GM18951 (cell line): Measurements from ENCODE around the gene ALDH1L2.
"Not testable (repeated sequence)": the region's sequence is repeated elsewhere in the genome, so short reads cannot be mapped to it uniquely, and the experiment has no call there.

ENCODE experiments used
- POLR2A ChIP-seq: IDR thresholded peaks from 4 replicates; pipeline ENCODE4 v1.6.1; 2011; ENCODE audit warnings: mild to moderate bottlenecking; ENCODE audit not compliant: insufficient read length, insufficient read depth; ENCODE audit errors: extremely low read depth
- in situ Hi-C: fragments of 300-500 bp; cut with MboI; formaldehyde crosslinking; loops from one replicate; pipeline ENCODE4 v1.12.0; 2022; ENCODE audit warnings: low sequenced_read_pairs, mixed read lengths, inconsistent platforms; ENCODE audit not compliant: unreplicated experiment

ALDH1L2 gene

DNA sequence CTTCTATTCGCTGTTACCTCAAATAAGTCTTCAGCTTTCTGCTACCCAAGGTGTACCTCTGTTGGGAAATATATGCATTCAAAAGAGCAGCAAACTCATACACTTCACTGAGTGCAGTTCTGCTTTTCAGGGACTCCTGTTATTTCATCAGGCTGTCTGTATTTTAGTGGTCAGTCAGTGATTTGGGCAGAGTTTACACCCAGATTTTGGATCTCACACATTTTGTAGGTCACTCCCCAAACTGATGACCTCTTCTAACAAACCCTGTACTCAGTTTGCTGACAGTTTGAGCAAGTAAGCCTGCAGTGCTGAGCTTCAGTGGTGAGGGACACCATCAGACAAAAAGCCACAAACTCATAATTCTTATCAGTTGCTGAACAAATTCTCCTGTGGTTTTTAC is 15.1 kb upstream of the ALDH1L2 start:
- TF ChIP-seq POLR2A = no peak
- in situ Hi-C loops = no loop called here

DNA sequence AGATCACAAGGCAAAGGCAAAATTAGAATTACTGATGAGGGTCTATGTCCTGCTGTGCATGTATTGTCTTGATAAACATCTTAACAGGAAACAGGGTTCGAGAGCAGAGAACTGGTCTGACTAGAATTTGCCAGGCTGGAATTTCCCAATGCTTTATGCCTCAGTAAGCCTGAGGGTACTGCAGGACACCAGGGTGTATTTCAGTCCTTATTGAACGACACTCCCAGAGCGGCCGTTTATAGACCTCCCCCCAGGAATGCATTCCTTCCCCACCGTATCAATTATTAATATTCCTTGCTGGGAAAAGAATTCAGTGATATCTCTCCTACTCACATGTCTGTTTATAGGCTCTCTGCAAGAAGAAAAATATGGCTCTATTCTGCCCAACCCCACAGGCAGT is 11.1 kb upstream of the ALDH1L2 start:
- in situ Hi-C loops = not testable (repeated sequence)

DNA sequence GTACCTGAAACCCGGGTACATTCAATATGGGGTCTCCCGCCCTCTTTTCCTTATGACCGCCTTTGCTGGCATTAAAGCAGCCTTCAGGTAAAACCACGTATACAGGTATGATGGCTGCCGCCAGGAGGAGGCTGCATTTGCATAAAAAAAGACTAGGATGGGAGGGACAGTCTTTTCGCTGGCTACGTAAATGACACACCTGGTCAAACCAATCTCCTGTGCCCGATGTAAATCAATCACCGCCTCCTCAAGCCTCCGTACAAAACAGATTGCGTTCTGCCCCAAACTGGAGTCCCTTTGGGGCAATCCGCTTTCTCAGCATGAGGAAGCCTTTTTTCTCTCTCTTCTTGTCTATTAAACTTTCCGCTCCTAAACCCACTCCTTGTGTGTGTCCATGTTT is 8.1 kb upstream of the ALDH1L2 start:
- in situ Hi-C loops = no loop called here
- TF ChIP-seq POLR2A = no peak

DNA sequence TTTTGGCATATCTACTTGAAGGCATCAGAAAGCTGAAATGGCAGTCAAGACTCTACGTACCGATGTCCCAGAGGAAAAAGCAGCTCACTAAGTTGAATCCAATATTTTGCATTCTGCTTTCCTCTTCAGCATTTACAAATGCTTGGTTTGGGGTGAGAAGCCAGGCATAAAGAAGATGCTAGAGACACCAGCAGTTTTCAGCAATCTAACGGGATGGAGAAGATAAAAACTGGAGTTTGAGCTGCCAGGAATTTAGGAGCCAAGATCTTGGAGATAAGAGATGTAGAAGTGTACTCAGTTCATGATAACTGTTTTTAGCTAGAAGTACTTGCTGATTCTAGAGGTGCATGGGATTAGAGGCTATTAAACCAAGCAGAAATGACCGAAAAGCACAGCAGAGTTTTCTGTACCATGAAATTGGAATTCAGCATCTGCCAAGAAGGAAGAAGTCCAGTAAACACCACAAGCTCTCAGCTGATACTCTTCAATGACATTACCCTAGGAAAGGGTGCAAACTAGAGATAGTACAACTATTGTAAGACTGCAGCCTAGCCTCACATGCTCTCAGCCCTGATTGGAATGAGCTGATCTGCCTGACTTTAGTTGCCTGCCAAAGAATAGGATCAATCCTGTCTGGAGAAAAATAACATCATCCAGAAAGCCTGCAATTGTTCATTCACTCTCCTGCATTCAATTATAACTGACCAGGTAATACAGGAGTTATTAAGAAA is 7.4 kb upstream of the ALDH1L2 start:
- in situ Hi-C loops = no loop called here
- TF ChIP-seq POLR2A = no peak

DNA sequence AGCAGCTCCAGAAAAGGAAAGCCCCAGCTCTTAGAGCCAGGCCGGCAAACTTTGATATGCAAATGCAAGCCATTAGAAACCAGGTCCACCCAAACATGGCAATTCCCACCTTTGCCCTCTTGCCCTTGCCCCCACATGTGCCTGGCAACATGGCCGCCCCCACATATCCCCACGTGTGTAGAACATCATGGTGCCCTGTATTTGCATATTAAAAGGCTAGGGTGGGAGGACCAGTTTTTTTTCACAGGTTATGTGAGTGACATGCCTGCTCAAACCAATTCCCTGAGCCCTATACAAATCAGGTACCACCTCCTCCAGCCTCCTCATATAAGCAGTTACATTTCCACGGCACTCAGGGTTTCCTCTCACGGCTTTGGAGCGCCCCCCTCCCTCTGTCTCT is 6.1 kb upstream of the ALDH1L2 start:
- in situ Hi-C loops = no loop called here
- TF ChIP-seq POLR2A = no peak

DNA sequence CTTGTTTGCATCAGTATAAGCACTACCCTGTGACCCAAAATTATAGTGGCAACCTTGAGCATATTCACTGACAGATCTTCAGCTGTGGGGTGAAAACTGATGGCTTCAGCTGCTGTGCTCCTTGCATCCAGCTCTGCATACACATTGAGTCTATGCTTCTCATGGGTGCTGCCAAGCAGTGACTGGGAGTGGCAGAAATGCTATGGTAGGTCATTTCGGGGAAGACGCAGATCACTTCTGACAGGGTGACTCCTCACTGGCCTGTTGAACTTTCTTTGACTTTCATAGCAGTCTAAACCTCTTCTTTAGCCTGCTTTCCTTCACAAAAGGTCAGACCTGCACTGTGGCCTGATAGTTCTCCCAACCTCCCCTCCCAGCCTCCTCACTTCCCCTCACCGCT is 5.6 kb upstream of the ALDH1L2 start:
- no peak for TF ChIP-seq POLR2A
- in situ Hi-C loops = no loop called here

DNA sequence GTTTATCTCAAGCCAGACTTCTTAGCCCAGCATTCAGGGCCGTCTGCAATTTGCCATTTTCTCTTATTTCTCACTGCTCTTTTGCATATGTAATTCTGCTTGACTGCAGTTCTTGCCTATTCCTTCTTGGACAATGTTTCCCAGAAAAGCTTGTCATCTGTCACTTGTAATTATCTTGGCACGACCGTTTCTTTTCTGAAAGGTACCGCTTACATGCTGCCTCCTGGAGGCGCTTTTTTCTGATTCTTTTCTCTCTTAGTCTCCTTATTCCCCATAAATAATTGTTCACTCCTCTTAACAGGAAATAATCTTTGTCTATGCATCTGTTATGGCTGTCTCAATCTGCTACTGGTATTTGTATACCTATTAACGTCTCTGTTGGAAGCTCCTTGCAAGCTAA is 1.2 kb upstream of the ALDH1L2 start:
- in situ Hi-C loops = no loop called here
- no peak for TF ChIP-seq POLR2A

DNA sequence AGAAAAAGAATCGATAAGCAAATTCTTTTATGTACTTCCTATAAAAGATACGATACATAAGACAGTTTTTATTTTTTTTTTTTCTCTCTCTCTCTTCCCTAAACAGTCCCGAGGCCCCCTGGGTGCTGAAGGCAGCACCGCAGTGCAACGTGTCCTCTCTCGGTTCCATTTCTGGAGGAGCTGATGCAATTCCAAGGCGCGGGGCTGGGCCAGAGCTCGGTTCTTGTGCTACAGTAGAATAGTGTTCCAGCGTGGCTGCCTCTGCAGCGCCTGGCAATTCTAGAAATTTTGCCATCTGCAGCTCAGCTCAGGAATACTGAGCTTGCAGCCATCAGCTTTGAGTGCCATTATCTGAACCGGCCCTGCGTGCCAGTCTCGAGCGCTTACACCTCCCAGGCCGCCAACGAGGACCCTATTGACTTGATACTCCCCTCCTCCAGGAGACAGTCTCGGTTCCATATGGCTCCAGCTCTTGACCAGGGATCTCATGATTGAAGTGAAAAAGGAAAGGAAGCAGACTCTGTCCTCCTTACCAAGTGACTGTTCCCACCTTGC is 630 bp downstream of the ALDH1L2 start:
- TF ChIP-seq POLR2A = peak; percentile 22
- in situ Hi-C loops = no loop called here

DNA sequence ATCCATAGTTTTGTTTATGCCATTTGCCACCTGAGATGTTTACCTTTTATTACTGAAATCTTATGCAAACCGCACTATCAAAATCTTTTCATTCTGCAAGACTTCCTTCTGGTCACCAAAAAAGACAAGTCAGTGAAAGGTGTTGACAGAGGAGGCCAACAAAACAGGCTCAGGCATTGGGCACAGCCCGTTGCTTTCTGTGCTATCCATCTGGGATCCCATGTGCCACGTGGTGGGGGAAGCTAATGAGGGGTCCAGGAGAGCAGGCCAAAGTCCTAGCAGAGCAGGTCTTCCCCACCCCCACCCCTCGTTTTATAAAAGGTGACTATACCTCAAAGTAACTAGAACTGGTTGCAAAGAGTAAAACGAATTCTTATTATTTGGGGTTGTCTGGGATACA is 1.2 kb downstream of the ALDH1L2 start:
- in situ Hi-C loops = no loop called here
- no peak for TF ChIP-seq POLR2A

DNA sequence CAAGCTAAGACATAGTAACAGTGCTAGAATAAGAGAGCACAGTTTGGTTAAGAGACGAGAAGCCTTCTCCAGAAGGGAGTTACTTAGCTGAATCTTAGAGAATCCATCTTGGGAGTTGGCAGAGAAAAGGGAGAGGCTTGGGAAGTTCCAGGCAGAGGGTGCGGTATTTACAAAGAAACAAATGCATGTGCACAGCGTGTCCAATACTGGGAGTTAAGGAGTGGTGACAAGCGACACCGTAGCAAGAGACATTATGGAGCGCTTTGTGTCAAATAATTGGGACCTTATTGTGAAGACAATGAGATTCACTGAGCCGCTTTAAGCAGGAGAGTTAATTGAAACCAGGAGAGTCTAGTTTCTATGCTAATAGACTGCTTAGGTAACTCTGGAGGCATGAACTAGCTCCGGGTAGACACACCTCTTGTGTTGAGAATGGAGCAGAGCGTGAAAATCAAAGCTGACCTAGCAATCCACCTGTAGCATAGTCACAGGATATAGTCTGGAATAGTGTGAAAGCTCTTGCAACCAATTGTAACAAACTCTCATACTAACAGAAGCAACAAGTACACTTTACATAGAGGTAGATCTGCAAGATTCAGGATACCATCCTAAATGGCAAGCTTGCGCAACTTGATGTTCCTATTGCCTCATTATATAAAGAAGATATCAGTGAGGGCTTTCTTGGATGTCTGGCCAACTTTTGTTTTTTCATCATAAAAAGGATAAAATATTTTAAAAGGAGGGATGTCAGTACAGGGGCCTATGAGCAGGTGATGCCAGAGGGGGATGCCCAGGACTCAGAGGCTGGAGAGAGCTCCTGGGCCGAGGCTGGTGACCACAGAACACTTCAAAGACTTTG is 5.3 kb downstream of the ALDH1L2 start:
- in situ Hi-C loops = no loop called here

DNA sequence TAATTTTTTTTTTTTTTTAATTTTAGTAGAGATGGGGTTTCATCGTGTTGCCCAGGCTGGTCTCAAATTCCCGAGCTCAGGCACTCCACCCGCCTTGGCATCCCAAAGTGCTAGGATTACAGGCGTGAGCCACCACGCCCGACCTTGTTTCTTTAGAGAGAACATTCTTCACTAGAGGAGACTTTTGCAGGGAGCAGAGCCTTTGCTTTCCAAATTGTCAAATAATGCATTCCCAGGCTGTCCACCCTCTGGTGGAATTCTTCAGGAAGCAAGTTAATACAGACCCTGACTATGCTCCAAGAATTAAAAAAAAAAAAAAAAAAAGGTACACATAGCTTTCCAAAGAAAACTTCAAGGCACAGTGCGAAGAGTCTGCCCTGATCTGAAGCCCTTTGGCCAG is 6.8 kb downstream of the ALDH1L2 start:
- TF ChIP-seq POLR2A = no peak

More for the DNA sequence above, 5.3 kb downstream of the ALDH1L2 start:
- no peak for TF ChIP-seq POLR2A

DNA sequence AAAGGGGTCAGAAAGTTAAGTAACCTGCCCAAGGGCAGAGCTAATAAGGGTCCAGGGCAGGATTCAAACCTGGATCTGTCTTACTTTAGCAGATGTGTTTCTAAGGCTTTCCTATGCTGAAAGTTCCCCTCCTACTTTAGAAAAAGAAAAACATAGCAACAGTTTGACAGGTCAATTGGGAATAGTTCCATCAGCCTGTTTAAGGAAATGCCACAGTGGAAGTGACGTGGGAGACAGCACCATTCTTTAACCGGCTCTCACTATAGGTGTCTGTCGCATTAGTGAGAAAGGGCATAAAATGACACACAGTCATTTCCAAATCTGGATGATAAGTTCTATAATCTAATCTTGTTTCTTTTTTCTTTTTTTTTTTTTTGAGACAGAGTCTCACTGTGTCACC is 7.3 kb downstream of the ALDH1L2 start:
- in situ Hi-C loops = no loop called here
- no peak for TF ChIP-seq POLR2A

More for the DNA sequence above, 6.8 kb downstream of the ALDH1L2 start:
- in situ Hi-C loops = no loop called here

DNA sequence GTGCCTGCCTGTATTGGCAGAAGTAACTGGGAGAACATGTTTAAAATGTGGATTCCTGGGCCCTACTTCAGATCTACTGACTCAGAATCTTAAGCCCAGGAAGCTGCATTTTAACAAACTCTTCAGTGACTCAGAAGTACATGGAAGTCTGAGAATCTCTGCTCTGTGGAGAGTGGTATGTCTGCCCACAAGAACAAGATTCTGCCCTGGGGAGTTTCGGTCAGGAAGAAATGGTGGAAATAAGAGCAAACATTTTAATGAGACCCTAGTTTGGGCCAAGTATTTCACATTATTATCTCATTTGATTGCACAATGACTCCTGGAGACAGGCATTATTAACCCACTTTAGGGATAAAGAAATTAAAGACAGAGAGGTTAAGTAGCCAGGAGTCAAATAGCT is 8.2 kb downstream of the ALDH1L2 start:
- TF ChIP-seq POLR2A = no peak

More for the DNA sequence above, 8.2 kb downstream of the ALDH1L2 start:
- in situ Hi-C loops = no loop called here
